Measurements from ENCODE around the gene GPR3.

- TF ChIP-seq CTCF (IDR thresholded peaks at IDR 0.05) (no peak), EP300 (IDR thresholded peaks at IDR 0.05) (no peak), RAD21 (conservative IDR thresholded peaks at IDR 0.05 in 1 of 2, IDR thresholded peaks at IDR 0.05 in 1 of 2) (no peak)
Measured at GRCh38 chr1:27383039-27383605, 9.3 kb upstream of the GPR3 start, which contains the start of gene CD164L2.

All from A549 (cell line).